DLD1 (cell line): Measurements from ENCODE around the gene CACUL1.
"Not testable (repeated sequence)": the region's sequence is repeated elsewhere in the genome, so short reads cannot be mapped to it uniquely, and the experiment has no call there.

Experiments
- in situ Hi-C: cut with HindIII; loops from 2 replicates; pipeline ENCODE4 v1.10.0; 2017; ENCODE audit warnings: low sequenced_read_pairs

Gene CACUL1

GRCh38 chr10:118692872-118693271 lies 61.9 kb downstream of the CACUL1 start:
- in situ Hi-C loops: no loop called here

GRCh38 chr10:118689070-118689858 lies 65.5 kb downstream of the CACUL1 start:
- in situ Hi-C loops: no loop called here

- in situ Hi-C loops: no loop called here
Observed at GRCh38 chr10:118687472-118687871, 67.3 kb downstream of the CACUL1 start.

- in situ Hi-C loops: no loop called here
Observed at GRCh38 chr10:118682533-118682932, 72.2 kb downstream of the CACUL1 start.

GRCh38 chr10:118680197-118680596 lies 74.6 kb downstream of the CACUL1 start:
- in situ Hi-C loops: no loop called here

- in situ Hi-C loops: no loop called here
Observed at GRCh38 chr10:118674226-118674919, 80.4 kb downstream of the CACUL1 start.

- in situ Hi-C loops: no loop called here
Observed at GRCh38 chr10:118672766-118673715, 81.7 kb downstream of the CACUL1 start.

GRCh38 chr10:118672153-118672552 lies 82.6 kb downstream of the CACUL1 start:
- in situ Hi-C loops: no loop called here

- in situ Hi-C loops: not testable (repeated sequence)
Observed at GRCh38 chr10:118671221-118671620, 83.5 kb downstream of the CACUL1 start.

GRCh38 chr10:118670472-118671124 lies 84.2 kb downstream of the CACUL1 start:
- in situ Hi-C loops: no loop called here

- in situ Hi-C loops: no loop called here
Observed at GRCh38 chr10:118669835-118670234, 84.9 kb downstream of the CACUL1 start.

GRCh38 chr10:118669020-118669791 lies 85.6 kb downstream of the CACUL1 start:
- in situ Hi-C loops: no loop called here

- in situ Hi-C loops: no loop called here
Observed at GRCh38 chr10:118668228-118668952, 86.4 kb downstream of the CACUL1 start.

- in situ Hi-C loops: no loop called here
Observed at GRCh38 chr10:118667732-118668131, 87.0 kb downstream of the CACUL1 start.

GRCh38 chr10:118666350-118666749 lies 88.4 kb downstream of the CACUL1 start:
- in situ Hi-C loops: no loop called here

- in situ Hi-C loops: loop anchor here (5.0 kb wide), 1 partner anchor 53 kb away; no protein-coding TSS in a partner anchor
Observed at GRCh38 chr10:118664321-118664720, 90.4 kb downstream of the CACUL1 start.

GRCh38 chr10:118663176-118663575 lies 91.6 kb downstream of the CACUL1 start:
- in situ Hi-C loops: loop anchor here (5.0 kb wide), 1 partner anchor 54 kb away; no protein-coding TSS in a partner anchor

- in situ Hi-C loops: loop anchor here (5.0 kb wide), 1 partner anchor 55 kb away; no protein-coding TSS in a partner anchor
Observed at GRCh38 chr10:118662228-118663035, 92.3 kb downstream of the CACUL1 start.
